GM06990 (cell line): ENCODE data around the gene C1GALT1.

Source experiments
- DNase-seq: peaks from one replicate; pipeline ENCODE4 v3.0.0-alpha.2; 2011; ENCODE audit not compliant: insufficient read length; ENCODE audit errors: extremely low read depth
- H3K27me3 ChIP-seq: replicated peaks from 2 replicates; pipeline ENCODE4 v1.6.0; 2011; ENCODE audit warnings: low read length; ENCODE audit not compliant: control insufficient read depth, insufficient read depth
- H3K36me3 ChIP-seq: 2 replicates; pipeline ENCODE4 v1.5.1; 2011; ENCODE audit warnings: low read length; ENCODE audit not compliant: control insufficient read depth, insufficient read depth
- H3K4me3 ChIP-seq: replicated peaks from 2 replicates; pipeline ENCODE4 v1.5.1; 2011; ENCODE audit warnings: low read depth, mild to moderate bottlenecking, control low read depth, low read length
- TF ChIP-seq, protein P1 (sequence below): IDR thresholded peaks from 2 replicates; pipeline ENCODE4 v1.5.1; 2011; ENCODE audit warnings: low read length, control low read depth, mild to moderate bottlenecking, inconsistent platforms; ENCODE audit not compliant: insufficient read depth, poor library complexity, severe bottlenecking

The C1GALT1 gene

DNA sequence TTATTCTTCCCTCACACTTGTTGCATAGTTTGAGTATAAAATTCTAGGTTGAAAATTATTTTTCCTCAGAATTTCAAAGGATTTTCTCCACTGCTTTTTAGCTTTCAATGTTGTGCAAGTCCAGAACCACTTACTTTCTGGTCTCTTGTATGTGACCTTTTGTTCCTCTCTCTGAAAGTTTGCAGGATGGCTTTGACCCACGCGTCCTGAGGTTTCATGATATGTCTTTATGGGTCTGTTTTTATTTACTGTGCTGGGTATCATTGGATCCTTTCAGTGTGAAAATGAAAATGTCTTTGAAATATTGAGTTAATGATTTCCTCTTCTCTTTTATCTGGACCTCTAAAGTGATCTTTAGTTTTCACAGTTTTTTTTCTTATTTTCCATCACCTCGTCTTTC lies 38.5 kb downstream of the C1GALT1 start:
- Histone ChIP-seq H3K4me3 (no peak overlapping the region), H3K27me3 (no peaks in the 10 kb centered on the region), H3K36me3 (no peaks in the 10 kb centered on the region)
- TF ChIP-seq, protein P1, sequence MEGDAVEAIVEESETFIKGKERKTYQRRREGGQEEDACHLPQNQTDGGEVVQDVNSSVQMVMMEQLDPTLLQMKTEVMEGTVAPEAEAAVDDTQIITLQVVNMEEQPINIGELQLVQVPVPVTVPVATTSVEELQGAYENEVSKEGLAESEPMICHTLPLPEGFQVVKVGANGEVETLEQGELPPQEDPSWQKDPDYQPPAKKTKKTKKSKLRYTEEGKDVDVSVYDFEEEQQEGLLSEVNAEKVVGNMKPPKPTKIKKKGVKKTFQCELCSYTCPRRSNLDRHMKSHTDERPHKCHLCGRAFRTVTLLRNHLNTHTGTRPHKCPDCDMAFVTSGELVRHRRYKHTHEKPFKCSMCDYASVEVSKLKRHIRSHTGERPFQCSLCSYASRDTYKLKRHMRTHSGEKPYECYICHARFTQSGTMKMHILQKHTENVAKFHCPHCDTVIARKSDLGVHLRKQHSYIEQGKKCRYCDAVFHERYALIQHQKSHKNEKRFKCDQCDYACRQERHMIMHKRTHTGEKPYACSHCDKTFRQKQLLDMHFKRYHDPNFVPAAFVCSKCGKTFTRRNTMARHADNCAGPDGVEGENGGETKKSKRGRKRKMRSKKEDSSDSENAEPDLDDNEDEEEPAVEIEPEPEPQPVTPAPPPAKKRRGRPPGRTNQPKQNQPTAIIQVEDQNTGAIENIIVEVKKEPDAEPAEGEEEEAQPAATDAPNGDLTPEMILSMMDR = no peak
- no peak for DNase-seq

GRCh38 chr7:7221599-7222038 lies 39.3 kb downstream of the C1GALT1 start:
- Histone ChIP-seq H3K36me3 (no peaks in the 10 kb centered on the region), H3K4me3 (no peak overlapping the region), H3K27me3 (no peaks in the 10 kb centered on the region)
- DNase-seq = no peak
- TF ChIP-seq, protein P1 = no peak

DNA sequence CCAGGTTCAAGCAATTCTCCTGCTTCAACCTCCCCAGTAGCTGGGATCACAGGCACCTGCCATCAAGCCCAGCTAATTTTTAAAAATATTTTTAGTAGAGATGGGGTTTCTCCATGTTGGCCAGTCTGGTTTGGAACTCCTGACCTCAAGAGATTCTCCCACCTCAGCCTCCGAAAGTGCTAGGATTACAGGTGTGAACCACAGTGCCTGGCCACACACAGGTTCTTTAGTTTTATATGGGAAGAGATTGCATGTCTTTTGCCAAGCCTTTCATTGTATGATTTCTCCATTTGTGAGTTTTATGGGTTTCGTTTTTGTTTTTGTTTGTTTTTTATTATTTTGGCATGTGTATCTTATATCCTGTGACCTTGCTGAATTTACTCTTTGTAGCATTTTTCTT lies 40.9 kb downstream of the C1GALT1 start:
- no peak for DNase-seq
- TF ChIP-seq, protein P1 = no peak

DNA sequence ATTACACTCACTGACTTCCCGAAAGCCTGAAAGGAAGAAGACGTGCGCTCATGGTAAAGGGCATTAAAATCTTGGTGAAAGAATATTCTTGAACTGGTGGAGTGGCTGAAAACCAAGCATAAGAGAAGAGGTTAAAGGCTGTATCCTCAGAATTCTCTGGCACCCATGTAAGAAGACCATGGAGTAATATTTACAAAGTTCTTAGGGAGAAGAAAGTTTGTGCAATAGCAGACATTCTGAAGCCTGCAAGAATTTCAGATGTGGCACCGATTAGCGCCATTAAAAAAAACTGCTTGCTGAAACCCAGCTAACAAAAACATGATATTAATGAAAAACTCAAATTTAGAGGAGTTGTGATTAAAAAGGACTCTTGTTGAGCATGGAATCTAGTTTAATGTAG lies 44.1 kb downstream of the C1GALT1 start:
- H3K36me3 ChIP-seq = no peaks in the 10 kb centered on the region
- TF ChIP-seq, protein P1 = no peak
- no peak for DNase-seq
- H3K4me3 ChIP-seq = no peak overlapping the region
- H3K27me3 ChIP-seq = no peaks in the 10 kb centered on the region

More for the DNA sequence above, 40.9 kb downstream of the C1GALT1 start:
- H3K27me3 ChIP-seq = no peaks in the 10 kb centered on the region
- H3K36me3 ChIP-seq = no peaks in the 10 kb centered on the region
- no peak overlapping the region for H3K4me3 ChIP-seq

DNA sequence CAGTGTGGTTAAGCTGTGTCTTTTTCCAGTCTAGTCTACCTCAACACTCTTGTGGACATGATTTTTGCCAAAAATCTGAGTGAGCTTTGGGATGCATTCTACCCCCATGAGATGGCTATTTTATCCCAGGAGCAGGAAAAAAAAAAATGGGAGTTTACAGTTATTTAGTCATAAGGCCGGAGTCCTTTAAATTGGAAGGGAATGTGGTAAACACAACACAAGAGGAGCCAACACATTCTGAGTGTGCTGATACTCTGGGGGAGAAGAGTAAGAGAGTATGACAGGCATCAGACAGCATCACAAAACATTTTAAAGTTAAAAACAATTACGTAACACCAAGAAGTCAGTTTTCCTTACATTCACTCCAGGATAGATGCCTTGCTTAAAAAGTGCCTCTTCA lies 46.1 kb downstream of the C1GALT1 start:
- DNase-seq = no peak
- Histone ChIP-seq H3K4me3 (no peak overlapping the region), H3K27me3 (no peaks in the 10 kb centered on the region), H3K36me3 (no peaks in the 10 kb centered on the region)
- TF ChIP-seq, protein P1 = no peak

DNA sequence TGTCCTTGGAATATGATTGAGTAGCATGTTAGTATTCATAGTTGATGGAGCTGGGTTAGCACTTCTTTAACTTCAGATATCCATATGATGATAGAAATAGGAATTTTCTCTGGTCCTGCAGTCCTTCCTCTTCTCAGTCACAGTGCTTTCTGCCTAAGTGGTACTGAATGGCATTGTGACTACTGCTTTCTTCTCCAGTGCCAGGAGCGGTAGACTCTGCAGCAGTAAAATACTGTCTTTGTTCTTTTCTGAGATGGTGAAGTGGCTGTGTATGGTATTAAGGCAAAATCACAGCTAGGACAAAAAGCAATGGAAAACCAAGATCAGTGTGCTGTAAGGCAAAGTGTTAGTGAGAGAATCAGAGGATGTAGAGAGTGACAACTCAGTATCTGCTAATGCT lies 46.6 kb downstream of the C1GALT1 start:
- Histone ChIP-seq H3K4me3 (no peak overlapping the region), H3K27me3 (no peaks in the 10 kb centered on the region), H3K36me3 (no peaks in the 10 kb centered on the region)
- TF ChIP-seq, protein P1 = no peak
- no peak for DNase-seq
